Measurements from ENCODE around the gene ADRM1.

The ADRM1 gene

DNA sequence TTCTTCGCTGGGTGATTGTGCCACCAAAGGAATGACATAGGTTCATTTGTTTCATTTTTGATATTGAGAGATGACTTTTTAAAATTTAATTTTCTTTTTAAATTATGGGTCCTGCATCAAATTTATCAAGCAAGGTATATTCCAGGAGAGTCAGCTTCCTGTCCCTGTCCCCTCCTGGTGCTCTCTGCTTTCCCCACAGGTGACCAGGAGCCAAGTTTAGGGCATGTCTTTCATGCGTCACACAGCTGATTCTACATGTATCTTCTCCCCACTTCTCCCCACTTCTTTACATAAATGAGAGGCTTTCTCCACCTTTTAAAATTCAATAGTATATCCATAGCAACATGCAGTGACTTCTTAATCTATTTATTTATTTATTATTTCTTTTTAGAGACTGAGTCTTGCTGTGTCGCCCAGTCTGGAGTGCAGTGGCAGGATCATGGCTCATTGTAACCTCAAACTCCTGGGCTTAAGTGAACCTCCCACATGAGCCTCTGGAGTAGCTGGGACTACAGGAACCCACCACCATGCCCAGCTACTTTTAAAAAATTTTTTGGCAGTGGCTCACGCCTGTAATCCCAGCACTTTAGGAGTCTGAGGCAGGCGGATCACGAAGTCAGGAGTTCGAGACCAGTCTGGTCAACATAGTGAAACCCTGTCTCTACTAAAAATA lies 34.4 kb upstream of the ADRM1 start:
- no peak for ATAC-seq
- no peak for TF ChIP-seq TCF4 (CRISPR knock-in tag; IDR thresholded peaks at IDR 0.05; ENCODE audit: borderline replicate concordance)
- no peak for TF ChIP-seq ARNTL (CRISPR knock-in tag; IDR thresholded peaks at IDR 0.05; ENCODE audit: borderline replicate concordance, low read depth)
- TF ChIP-seq, protein P1, sequence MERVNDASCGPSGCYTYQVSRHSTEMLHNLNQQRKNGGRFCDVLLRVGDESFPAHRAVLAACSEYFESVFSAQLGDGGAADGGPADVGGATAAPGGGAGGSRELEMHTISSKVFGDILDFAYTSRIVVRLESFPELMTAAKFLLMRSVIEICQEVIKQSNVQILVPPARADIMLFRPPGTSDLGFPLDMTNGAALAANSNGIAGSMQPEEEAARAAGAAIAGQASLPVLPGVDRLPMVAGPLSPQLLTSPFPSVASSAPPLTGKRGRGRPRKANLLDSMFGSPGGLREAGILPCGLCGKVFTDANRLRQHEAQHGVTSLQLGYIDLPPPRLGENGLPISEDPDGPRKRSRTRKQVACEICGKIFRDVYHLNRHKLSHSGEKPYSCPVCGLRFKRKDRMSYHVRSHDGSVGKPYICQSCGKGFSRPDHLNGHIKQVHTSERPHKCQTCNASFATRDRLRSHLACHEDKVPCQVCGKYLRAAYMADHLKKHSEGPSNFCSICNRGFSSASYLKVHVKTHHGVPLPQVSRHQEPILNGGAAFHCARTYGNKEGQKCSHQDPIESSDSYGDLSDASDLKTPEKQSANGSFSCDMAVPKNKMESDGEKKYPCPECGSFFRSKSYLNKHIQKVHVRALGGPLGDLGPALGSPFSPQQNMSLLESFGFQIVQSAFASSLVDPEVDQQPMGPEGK (CRISPR knock-in tag; IDR thresholded peaks at IDR 0.05; ENCODE audit: borderline replicate concordance) = no peak
- TF ChIP-seq BACH2 (CRISPR knock-in tag; IDR thresholded peaks at IDR 0.05; ENCODE audit: borderline replicate concordance) = no peak
- TF ChIP-seq OSR1 (CRISPR knock-in tag; IDR thresholded peaks at IDR 0.05) = no peak
- no peak for TF ChIP-seq ZC3H10 (CRISPR knock-in tag; IDR thresholded peaks at IDR 0.05)
- no peak for TF ChIP-seq ZNF565 (CRISPR knock-in tag; conservative IDR thresholded peaks at IDR 0.05; ENCODE audit: low read depth)

DNA sequence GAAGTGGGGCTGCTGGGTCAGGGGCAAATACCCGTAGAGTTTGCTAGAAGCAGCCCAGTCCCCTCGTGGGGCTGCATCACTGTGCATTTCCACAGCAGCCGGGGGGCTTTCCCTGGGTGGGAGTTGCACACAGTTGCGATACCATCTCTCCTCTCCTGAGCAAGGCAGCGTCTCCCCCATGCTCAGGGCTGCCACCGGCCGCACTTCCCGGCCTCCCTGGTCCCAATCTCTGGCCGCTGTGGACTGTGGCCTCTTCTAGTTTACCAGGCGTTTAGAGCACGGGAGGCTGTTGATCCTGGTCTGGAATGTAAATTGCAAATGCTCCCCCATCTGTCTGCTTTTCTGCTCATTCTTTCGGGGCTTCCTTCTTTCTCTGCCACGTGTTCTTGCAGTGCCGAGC lies 33.4 kb upstream of the ADRM1 start:
- ATAC-seq = no peak
- no peak for TF ChIP-seq OSR1 (CRISPR knock-in tag; IDR thresholded peaks at IDR 0.05)
- no peak for TF ChIP-seq PPARA (CRISPR knock-in tag; IDR thresholded peaks at IDR 0.05; ENCODE audit: borderline replicate concordance)
- no peak for TF ChIP-seq GLIS3 (CRISPR knock-in tag; IDR thresholded peaks at IDR 0.05)
- TF ChIP-seq, protein P2, sequence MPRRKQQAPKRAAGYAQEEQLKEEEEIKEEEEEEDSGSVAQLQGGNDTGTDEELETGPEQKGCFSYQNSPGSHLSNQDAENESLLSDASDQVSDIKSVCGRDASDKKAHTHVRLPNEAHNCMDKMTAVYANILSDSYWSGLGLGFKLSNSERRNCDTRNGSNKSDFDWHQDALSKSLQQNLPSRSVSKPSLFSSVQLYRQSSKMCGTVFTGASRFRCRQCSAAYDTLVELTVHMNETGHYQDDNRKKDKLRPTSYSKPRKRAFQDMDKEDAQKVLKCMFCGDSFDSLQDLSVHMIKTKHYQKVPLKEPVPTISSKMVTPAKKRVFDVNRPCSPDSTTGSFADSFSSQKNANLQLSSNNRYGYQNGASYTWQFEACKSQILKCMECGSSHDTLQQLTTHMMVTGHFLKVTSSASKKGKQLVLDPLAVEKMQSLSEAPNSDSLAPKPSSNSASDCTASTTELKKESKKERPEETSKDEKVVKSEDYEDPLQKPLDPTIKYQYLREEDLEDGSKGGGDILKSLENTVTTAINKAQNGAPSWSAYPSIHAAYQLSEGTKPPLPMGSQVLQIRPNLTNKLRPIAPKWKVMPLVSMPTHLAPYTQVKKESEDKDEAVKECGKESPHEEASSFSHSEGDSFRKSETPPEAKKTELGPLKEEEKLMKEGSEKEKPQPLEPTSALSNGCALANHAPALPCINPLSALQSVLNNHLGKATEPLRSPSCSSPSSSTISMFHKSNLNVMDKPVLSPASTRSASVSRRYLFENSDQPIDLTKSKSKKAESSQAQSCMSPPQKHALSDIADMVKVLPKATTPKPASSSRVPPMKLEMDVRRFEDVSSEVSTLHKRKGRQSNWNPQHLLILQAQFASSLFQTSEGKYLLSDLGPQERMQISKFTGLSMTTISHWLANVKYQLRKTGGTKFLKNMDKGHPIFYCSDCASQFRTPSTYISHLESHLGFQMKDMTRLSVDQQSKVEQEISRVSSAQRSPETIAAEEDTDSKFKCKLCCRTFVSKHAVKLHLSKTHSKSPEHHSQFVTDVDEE (CRISPR knock-in tag; IDR thresholded peaks at IDR 0.05) = no peak
- TF ChIP-seq, protein P3, sequence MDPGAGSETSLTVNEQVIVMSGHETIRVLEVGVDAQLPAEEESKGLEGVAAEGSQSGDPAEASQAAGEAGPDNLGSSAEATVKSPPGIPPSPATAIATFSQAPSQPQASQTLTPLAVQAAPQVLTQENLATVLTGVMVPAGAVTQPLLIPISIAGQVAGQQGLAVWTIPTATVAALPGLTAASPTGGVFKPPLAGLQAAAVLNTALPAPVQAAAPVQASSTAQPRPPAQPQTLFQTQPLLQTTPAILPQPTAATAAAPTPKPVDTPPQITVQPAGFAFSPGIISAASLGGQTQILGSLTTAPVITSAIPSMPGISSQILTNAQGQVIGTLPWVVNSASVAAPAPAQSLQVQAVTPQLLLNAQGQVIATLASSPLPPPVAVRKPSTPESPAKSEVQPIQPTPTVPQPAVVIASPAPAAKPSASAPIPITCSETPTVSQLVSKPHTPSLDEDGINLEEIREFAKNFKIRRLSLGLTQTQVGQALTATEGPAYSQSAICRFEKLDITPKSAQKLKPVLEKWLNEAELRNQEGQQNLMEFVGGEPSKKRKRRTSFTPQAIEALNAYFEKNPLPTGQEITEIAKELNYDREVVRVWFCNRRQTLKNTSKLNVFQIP (CRISPR knock-in tag; IDR thresholded peaks at IDR 0.05; ENCODE audit: borderline replicate concordance, low read depth) = no peak
- no peak for TF ChIP-seq TCF4 (CRISPR knock-in tag; IDR thresholded peaks at IDR 0.05; ENCODE audit: borderline replicate concordance)
- no peak for TF ChIP-seq ZFP30 (CRISPR knock-in tag; IDR thresholded peaks at IDR 0.05)

DNA sequence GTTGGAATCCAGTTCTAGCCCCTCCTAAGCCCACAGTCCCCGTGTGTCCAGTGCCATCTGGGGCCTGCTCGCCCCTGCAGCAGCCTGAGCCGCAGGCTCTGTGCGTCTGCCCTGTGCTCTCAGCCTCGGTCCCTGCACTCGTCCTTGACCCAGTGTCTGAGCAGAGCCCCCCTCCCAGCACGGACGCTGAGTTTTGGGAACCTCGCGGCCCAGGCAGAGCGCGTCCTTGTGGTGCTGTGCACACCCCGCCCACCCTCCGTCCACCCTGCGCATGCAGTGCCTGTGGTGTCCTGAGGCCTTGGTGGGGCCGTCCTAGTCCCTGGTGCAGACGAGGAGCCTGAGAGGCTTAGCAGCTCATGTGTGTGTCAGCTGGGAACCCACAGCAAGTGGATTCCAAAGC lies 32.9 kb upstream of the ADRM1 start:
- TF ChIP-seq ISL1 (CRISPR knock-in tag; IDR thresholded peaks at IDR 0.05) (no peak), TCF4 (CRISPR knock-in tag; IDR thresholded peaks at IDR 0.05; ENCODE audit: borderline replicate concordance) (no peak), PPARA (CRISPR knock-in tag; IDR thresholded peaks at IDR 0.05; ENCODE audit: borderline replicate concordance) (no peak), OSR1 (CRISPR knock-in tag; IDR thresholded peaks at IDR 0.05) (no peak), ZFP3 (CRISPR knock-in tag; IDR thresholded peaks at IDR 0.05) (no peak), ZNF70 (CRISPR knock-in tag; IDR thresholded peaks at IDR 0.05) (no peak), ESRRG (CRISPR knock-in tag; IDR thresholded peaks at IDR 0.05) (no peak), ZC3H10 (CRISPR knock-in tag; IDR thresholded peaks at IDR 0.05) (no peak), CSDC2 (CRISPR knock-in tag; IDR thresholded peaks at IDR 0.05) (no peak), RARB (CRISPR knock-in tag; IDR thresholded peaks at IDR 0.05) (no peak), BACH2 (CRISPR knock-in tag; IDR thresholded peaks at IDR 0.05; ENCODE audit: borderline replicate concordance) (no peak), GLIS3 (CRISPR knock-in tag; IDR thresholded peaks at IDR 0.05) (no peak), ZNF565 (CRISPR knock-in tag; conservative IDR thresholded peaks at IDR 0.05; ENCODE audit: low read depth) (no peak)
- TF ChIP-seq, protein P1 (CRISPR knock-in tag; IDR thresholded peaks at IDR 0.05; ENCODE audit: borderline replicate concordance) = no peak
- TF ChIP-seq, protein P3 (CRISPR knock-in tag; IDR thresholded peaks at IDR 0.05; ENCODE audit: borderline replicate concordance, low read depth) = no peak
- TF ChIP-seq, protein P4, sequence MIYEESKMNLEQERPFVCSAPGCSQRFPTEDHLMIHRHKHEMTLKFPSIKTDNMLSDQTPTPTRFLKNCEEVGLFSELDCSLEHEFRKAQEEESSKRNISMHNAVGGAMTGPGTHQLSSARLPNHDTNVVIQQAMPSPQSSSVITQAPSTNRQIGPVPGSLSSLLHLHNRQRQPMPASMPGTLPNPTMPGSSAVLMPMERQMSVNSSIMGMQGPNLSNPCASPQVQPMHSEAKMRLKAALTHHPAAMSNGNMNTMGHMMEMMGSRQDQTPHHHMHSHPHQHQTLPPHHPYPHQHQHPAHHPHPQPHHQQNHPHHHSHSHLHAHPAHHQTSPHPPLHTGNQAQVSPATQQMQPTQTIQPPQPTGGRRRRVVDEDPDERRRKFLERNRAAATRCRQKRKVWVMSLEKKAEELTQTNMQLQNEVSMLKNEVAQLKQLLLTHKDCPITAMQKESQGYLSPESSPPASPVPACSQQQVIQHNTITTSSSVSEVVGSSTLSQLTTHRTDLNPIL (CRISPR knock-in tag; IDR thresholded peaks at IDR 0.05; ENCODE audit: low read depth) = no peak
- TF ChIP-seq, protein P2 (CRISPR knock-in tag; IDR thresholded peaks at IDR 0.05) = no peak
- no peak for ATAC-seq

Data from SK-N-SH treated with all-trans-retinoic acid at 6 μM for 48 hours (cell line).